Omental fat pad (tissue), 4 donors: Measurements from ENCODE around the gene INIP. TPM values are rescaled to one million over a fixed set of nuclear protein-coding genes. Genes with fewer than 3 reads are reported as not detected.

ENCODE experiments used
- ATAC-seq: fragments of 150-250 bp; one replicate; pipeline ENCODE4 v1.9.1; 2016; ENCODE audit warnings: mild to moderate bottlenecking, moderate library complexity; ENCODE audit not compliant: low FRiP score
- DNase-seq: peaks from one replicate; pipeline ENCODE4 v3.0.0-alpha.2; 2019; ENCODE audit warnings: low spot score
- total RNA-seq, 4 donors: library from RNA; depleted of rRNA; stranded (reverse); fragments of >200 nt; gene quantifications; one replicate each; pipeline ENCODE4 v1.1.0, GENCODE V29; 2016
- TF ChIP-seq, protein P1 (sequence below), 3 donors: fragments of 450-650 bp; IDR thresholded peaks; one replicate each; pipeline ENCODE4 v1.5.1; 2016 to 2017; ENCODE audit warnings: antibody characterized with exemption in 3 of 3, mild to moderate bottlenecking in 3 of 3, moderate library complexity in 2 of 3

Gene INIP
- total RNA-seq, 4 donors from 2014 or later: 11.2 to 16.1 (median 13.6) TPM

DNA sequence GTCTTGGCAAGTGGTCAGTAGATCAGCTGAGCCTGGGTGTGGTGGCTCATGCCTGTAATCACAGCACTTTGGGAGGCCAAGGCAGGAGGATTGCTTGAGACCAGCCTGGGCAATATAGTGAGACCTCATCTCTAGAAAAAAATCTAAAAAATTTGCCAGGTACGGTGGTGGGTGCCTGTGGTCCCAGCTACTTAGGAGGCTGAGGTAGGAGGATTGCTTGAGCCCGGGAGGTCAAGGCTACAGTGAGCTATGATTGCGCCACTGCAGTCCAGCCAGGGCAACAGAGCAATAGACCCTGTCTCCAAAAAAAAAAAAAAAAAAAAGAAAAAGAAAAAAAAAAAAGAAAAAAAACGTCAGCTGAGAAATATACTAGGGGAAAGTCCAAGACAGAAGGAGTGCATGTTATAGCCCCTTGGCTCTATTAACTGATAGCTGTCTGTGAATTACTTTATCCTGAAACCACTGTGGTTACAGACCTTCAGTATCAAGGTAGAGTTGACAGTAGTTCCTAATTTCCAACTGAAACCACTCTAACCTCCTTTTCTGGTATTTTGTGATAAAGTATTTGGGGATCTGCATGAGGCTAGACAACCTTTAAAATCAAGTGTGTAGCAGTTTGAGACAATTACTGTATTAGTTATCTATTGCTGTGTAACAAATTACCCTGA is 2.3 kb upstream of the INIP start:
- TF ChIP-seq, protein P1, sequence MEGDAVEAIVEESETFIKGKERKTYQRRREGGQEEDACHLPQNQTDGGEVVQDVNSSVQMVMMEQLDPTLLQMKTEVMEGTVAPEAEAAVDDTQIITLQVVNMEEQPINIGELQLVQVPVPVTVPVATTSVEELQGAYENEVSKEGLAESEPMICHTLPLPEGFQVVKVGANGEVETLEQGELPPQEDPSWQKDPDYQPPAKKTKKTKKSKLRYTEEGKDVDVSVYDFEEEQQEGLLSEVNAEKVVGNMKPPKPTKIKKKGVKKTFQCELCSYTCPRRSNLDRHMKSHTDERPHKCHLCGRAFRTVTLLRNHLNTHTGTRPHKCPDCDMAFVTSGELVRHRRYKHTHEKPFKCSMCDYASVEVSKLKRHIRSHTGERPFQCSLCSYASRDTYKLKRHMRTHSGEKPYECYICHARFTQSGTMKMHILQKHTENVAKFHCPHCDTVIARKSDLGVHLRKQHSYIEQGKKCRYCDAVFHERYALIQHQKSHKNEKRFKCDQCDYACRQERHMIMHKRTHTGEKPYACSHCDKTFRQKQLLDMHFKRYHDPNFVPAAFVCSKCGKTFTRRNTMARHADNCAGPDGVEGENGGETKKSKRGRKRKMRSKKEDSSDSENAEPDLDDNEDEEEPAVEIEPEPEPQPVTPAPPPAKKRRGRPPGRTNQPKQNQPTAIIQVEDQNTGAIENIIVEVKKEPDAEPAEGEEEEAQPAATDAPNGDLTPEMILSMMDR (IDR thresholded peaks at IDR 0.05): no peak
- ATAC-seq: no peak
- DNase-seq: no peak

DNA sequence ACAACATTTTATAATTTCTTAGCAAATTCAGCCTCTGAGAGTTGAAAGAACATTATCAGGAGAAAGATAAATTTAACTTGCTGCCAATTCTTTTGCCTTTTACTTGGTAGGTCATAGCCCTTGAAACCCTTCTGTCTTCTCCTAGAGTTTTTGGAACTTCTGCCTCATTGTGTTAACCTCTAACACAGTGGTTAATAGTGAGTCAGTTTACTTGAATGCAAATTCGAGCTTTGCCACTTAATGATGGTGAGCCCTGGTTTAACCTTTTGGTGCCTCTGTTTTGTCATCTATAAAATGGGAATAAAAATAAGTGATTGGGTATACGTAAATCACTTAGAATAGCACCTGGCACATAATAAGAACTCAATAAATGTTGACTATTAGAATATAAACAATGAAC is 1.8 kb upstream of the INIP start:
- ATAC-seq (no peak), DNase-seq (no peak)
- TF ChIP-seq, protein P1 (IDR thresholded peaks at IDR 0.05): no peak

DNA sequence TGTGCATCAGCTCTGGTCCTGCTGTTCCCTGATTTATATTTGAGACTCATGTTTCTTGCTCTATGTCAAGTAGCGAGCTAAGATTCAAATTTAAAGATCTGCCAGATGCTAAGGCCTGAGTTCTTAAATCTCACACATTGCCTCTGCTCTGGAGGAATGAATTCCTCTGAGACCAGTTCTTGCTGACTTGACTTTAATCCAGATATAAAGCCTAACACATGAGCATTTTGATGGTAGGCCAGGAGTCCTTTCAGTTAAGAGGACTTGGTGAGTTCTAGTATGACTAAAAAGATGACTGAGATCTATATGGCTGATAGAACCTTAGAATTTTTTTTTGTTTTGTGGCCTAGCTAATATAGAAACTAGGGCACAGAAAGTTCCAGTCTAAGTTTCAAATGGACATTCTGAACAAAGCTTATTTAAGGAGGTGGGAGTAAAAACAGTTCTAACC is 1.3 kb upstream of the INIP start:
- TF ChIP-seq, protein P1 (IDR thresholded peaks at IDR 0.05): no peak
- DNase-seq: no peak
- no peak for ATAC-seq

DNA sequence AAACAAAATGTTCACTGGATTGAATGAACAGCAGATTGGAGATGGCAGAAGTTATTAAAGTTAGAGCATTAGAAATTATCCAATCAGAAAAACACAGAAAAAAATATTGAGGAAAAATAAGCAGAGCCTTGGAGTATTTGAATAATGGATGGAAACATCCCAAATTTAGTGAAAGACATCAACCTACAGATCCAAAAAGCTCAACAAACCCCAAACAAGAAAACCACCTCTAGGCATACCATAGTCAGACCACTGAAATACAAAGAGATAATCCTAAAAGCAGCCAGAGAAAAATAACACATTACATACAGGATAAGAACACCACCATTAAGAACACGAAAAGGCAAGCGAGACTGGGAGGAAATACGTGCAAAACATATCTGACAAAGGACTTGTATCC is 5.2 kb downstream of the INIP start:
- DNase-seq: no peak
- no peak for ATAC-seq
- TF ChIP-seq, protein P1 (IDR thresholded peaks at IDR 0.05): no peak

DNA sequence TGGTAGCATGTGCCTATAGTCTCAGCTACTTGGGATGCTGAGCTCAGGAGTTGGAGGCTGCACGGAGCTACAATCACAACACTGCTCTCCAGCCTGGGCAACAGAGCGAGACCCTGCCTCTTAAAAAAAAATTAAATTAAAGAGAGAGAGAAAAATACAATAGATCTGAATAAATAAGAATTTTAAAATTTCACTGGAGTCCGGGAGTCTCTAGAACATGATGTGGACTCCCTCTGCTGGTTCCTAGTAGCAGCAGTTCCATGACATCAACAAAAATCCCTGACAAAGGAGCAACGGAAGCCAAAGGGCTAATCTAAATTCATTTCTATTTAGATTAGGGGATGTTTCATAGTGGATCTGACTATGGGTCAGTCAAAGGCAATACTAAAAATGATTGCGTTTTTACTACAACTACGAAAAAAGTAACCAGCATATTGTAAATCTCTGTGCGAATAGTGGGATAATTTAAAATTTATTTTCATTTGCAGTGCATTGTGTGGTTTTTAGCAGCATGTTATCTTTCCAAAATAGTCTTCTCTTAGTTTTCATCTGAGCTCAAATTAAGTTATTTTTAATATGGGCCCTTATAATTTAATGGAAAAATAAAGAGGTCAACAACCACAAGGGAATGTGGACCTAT is 6.7 kb downstream of the INIP start:
- ATAC-seq (no peak), DNase-seq (no peak)
- TF ChIP-seq, protein P1 (IDR thresholded peaks at IDR 0.05): no peak

DNA sequence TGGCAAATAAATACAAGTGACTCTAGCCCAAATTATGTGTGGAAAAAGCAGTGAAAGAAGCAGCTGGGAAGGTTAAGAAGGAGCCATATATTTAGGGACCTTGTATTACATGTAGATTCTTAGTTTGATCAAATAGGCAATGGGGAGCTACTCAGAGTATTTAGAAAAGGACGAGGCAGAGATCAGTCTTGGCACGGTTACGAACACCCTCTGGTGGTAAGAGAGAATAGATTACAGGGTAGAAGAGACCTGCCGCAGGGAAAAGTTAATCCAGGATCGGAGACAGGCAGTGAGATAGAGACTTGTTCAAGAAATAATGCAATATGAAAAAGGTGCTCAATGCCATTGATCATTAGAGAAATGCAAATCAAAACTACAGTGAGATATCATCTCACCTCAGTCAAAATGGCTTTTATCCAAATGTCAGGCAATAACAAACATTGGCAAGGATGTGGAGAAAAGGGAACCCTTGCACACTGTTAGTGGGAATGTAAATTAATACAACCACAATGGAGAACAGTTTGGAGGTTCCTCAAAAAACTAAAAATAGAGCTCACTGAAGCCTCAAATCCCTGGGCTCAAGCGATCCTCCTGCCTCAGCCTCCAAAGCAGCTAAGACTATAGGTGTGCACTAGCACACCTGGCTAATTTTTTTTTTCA is 12.0 kb downstream of the INIP start:
- DNase-seq: no peak
- ATAC-seq: no peak
- TF ChIP-seq, protein P1 (IDR thresholded peaks at IDR 0.05): no peak
